GM18499 (cell line): ENCODE measurements around the gene ANKRD17.
A peak's percentile ranks its signal among the peaks of the same experiment; 100 is the strongest.
"Not testable (repeated sequence)": the region's sequence is repeated elsewhere in the genome, so short reads cannot be mapped to it uniquely, and the experiment has no call there.

Source experiments
- ATAC-seq: cut with Tn5 transposase; IDR thresholded peaks from one replicate; pipeline ENCODE4 v1.9.1; 2021; ENCODE audit warnings: moderate number of reproducible peaks; ENCODE audit not compliant: insufficient read depth, unreplicated experiment

Gene ANKRD17

GRCh38 chr4:73247100-73247499, 11.5 kb downstream of the ANKRD17 start:
- no peak for ATAC-seq

- ATAC-seq, result no peak
These were observed 12.6 kb downstream of the ANKRD17 start for GRCh38 chr4:73245955-73246354.

- ATAC-seq, result no peak
These were observed 13.5 kb downstream of the ANKRD17 start for GRCh38 chr4:73244945-73245601.

- no peak for ATAC-seq
These were observed 21.6 kb downstream of the ANKRD17 start for GRCh38 chr4:73237044-73237443.

GRCh38 chr4:73236151-73236550, 22.4 kb downstream of the ANKRD17 start:
- no peak for ATAC-seq

GRCh38 chr4:73234712-73235111, 23.9 kb downstream of the ANKRD17 start:
- no peak for ATAC-seq

GRCh38 chr4:73231518-73232487, 26.8 kb downstream of the ANKRD17 start:
- ATAC-seq, result no peak

- ATAC-seq, result no peak
These were observed 27.6 kb downstream of the ANKRD17 start for GRCh38 chr4:73230865-73231517.

GRCh38 chr4:73228800-73229199, 29.8 kb downstream of the ANKRD17 start:
- not testable (repeated sequence) for ATAC-seq

GRCh38 chr4:73224886-73225285, 33.7 kb downstream of the ANKRD17 start:
- no peak for ATAC-seq

GRCh38 chr4:73223258-73223650, 35.3 kb downstream of the ANKRD17 start:
- ATAC-seq, result no peak

GRCh38 chr4:73222466-73223257, 35.9 kb downstream of the ANKRD17 start:
- peak; percentile 96 for ATAC-seq

- ATAC-seq, result no peak
These were observed 36.9 kb downstream of the ANKRD17 start for GRCh38 chr4:73221734-73222133.

GRCh38 chr4:73220815-73221214, 37.8 kb downstream of the ANKRD17 start:
- ATAC-seq, result no peak

- no peak for ATAC-seq
These were observed 44.5 kb downstream of the ANKRD17 start for GRCh38 chr4:73213916-73214653.

GRCh38 chr4:73212982-73213730, 45.4 kb downstream of the ANKRD17 start:
- ATAC-seq, result no peak

GRCh38 chr4:73211968-73212367, 46.6 kb downstream of the ANKRD17 start:
- no peak for ATAC-seq

GRCh38 chr4:73208376-73208775, 50.2 kb downstream of the ANKRD17 start:
- ATAC-seq, result no peak

GRCh38 chr4:73206236-73206635, 52.4 kb downstream of the ANKRD17 start:
- ATAC-seq, result no peak
